Coronary artery (tissue), 2 donors: Measurements from ENCODE around the gene TGM2.

ENCODE experiments used
- DNase-seq: peaks from one replicate; pipeline ENCODE4 v3.0.0-alpha.2; 2017; ENCODE audit warnings: low spot score
- H3K27ac ChIP-seq, 2 donors: fragments of 200-600 bp; sonication (generic); one replicate each; pipeline ENCODE4 v1.5.1; 2016 to 2019
- H3K4me3 ChIP-seq: fragments of 200-600 bp; sonication (generic); 2 replicates; pipeline ENCODE4 v1.5.1; 2016; ENCODE audit warnings: mild to moderate bottlenecking, moderate library complexity
- TF ChIP-seq, protein P1 (sequence below): fragments of 200-600 bp; sonication (generic); IDR thresholded peaks from one replicate; pipeline ENCODE4 v1.5.1; 2019; ENCODE audit warnings: antibody characterized with exemption

TGM2 gene

DNA sequence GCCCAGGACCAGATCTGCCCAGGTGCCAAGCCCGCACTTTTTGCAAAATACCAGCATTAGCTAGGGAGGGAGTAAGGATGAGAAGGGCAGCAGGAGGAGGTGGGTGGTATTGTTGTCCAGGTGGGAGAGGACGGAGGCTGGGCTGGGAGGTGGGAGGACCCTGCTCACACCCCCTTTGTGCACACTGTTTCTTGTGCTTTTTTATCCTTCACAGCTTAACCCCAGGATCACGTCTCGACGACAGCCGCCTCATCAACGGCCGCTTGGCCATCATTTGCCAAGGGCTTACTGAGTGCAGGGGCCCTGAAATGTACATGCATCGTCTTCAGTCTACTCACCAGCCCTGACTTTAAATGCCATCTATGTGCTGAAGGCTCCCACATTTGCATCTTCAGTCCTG is 12.1 kb upstream of the TGM2 start:
- no peak overlapping the region for H3K27ac ChIP-seq
- H3K4me3 ChIP-seq: no peak overlapping the region
- TF ChIP-seq, protein P1, sequence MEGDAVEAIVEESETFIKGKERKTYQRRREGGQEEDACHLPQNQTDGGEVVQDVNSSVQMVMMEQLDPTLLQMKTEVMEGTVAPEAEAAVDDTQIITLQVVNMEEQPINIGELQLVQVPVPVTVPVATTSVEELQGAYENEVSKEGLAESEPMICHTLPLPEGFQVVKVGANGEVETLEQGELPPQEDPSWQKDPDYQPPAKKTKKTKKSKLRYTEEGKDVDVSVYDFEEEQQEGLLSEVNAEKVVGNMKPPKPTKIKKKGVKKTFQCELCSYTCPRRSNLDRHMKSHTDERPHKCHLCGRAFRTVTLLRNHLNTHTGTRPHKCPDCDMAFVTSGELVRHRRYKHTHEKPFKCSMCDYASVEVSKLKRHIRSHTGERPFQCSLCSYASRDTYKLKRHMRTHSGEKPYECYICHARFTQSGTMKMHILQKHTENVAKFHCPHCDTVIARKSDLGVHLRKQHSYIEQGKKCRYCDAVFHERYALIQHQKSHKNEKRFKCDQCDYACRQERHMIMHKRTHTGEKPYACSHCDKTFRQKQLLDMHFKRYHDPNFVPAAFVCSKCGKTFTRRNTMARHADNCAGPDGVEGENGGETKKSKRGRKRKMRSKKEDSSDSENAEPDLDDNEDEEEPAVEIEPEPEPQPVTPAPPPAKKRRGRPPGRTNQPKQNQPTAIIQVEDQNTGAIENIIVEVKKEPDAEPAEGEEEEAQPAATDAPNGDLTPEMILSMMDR: no peak
- no peak for DNase-seq

- Histone ChIP-seq H3K27ac (no peak overlapping the region), H3K4me3 (no peak overlapping the region)
- TF ChIP-seq, protein P1: no peak
- DNase-seq: no peak
Measured at GRCh38 chr20:38175304-38176180, 10.5 kb upstream of the TGM2 start.

- DNase-seq: peak; percentile 94
- peak overlapping the region; percentile 54 to 76 for H3K27ac ChIP-seq
- TF ChIP-seq, protein P1: no peak
- H3K4me3 ChIP-seq: no peak overlapping the region
Measured at GRCh38 chr20:38173237-38174156, 8.4 kb upstream of the TGM2 start.

- Histone ChIP-seq H3K4me3 (no peak overlapping the region), H3K27ac (peak overlapping the region in 1 of 2 donors; percentile 67)
- TF ChIP-seq, protein P1: no peak
- DNase-seq: no peak
Measured at GRCh38 chr20:38172408-38172807, 7.3 kb upstream of the TGM2 start.

GRCh38 chr20:38171675-38172043 is 6.6 kb upstream of the TGM2 start:
- no peak for DNase-seq
- Histone ChIP-seq H3K4me3 (no peak overlapping the region), H3K27ac (peak overlapping the region; percentile 94 to 96)
- TF ChIP-seq, protein P1: no peak

DNA sequence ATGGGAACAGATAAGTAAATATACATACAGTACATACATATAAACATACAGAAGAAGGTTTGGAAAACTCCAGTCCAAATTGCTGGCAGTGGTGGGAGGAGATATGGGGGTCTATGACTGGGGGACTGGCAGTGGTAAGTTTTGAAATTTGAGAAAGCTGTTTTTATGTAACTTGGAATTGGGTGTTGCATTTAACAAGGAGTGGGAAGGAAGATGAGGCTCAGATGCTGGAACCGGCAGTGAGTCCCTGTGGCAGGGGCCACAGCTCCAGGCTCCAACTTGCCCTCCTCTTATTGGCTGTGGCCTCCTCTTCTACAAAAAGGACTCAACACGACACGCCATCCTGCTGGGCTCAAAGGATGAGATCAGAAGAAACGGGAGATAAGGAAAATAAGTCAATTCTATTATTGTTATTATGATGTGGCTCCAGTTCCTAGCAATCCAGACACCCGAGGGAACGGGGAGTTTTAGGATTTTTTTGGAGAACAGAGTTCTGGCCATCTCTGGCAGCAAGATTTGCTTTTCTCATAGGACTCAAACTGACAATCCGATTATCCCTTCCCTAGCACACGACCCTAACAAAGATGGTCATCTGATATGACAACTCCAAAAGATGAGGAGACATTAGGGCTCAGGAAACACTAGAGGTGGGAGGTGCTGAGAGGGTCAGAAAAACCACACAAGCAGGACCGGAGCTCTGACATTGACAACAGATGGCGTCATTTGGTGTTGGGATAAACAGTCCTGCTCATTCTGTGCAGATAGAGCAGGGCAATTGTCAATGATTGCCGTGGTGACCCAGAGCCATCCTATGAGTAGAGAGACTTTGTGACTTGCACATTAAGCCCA is 6.0 kb upstream of the TGM2 start:
- DNase-seq: no peak
- TF ChIP-seq, protein P1: no peak
- H3K4me3 ChIP-seq: no peak overlapping the region
- H3K27ac ChIP-seq: peak overlapping the region; percentile 94 to 96
